ENCODE measurements around the gene CRTC1.

CRTC1 gene

GRCh38 chr19:18683109-18683957 is at the start of gene CRTC1:
Gene CRTC1, plus strand, starts transcription at chr19:18683680. Its CDS starts 23 bp downstream, at chr19:18683703.
- no peak for TF ChIP-seq CTCF (IDR thresholded peaks at IDR 0.05; ENCODE audit: low read depth, low read length, missing control alignments)
- DNase-seq (ENCODE audit: extremely low read depth, low read depth), result no peak
- H3K4me3 ChIP-seq (replicated peaks; ENCODE audit: low read depth, low read length), result peak within 1 kb of the TSS; percentile 64

- TF ChIP-seq CTCF (IDR thresholded peaks at IDR 0.05; ENCODE audit: low read depth, low read length, missing control alignments), result no peak
- peak; percentile 71 for DNase-seq (ENCODE audit: extremely low read depth, low read depth)
- no peak overlapping the region for H3K4me3 ChIP-seq (replicated peaks; ENCODE audit: low read depth, low read length)
Observed at GRCh38 chr19:18634612-18635297, 48.7 kb upstream of the CRTC1 start.

- no peak for TF ChIP-seq CTCF (IDR thresholded peaks at IDR 0.05; ENCODE audit: low read depth, low read length, missing control alignments)
- no peak for DNase-seq (ENCODE audit: extremely low read depth, low read depth)
- no peak overlapping the region for H3K4me3 ChIP-seq (replicated peaks; ENCODE audit: low read depth, low read length)
Observed at GRCh38 chr19:18635831-18636182, 47.7 kb upstream of the CRTC1 start.

GRCh38 chr19:18636183-18636968 is 47.1 kb upstream of the CRTC1 start:
- peak overlapping the region; percentile 51 for H3K4me3 ChIP-seq (replicated peaks; ENCODE audit: low read depth, low read length)
- DNase-seq (ENCODE audit: extremely low read depth, low read depth), result no peak
- no peak for TF ChIP-seq CTCF (IDR thresholded peaks at IDR 0.05; ENCODE audit: low read depth, low read length, missing control alignments)

- no peak for TF ChIP-seq CTCF (IDR thresholded peaks at IDR 0.05; ENCODE audit: low read depth, low read length, missing control alignments)
- H3K4me3 ChIP-seq (replicated peaks; ENCODE audit: low read depth, low read length), result peak within 1 kb of the TSS; percentile 51
- DNase-seq (ENCODE audit: extremely low read depth, low read depth), result no peak
Observed at GRCh38 chr19:18636969-18637629, 46.4 kb upstream of the CRTC1 start, which contains the start of gene KLHL26. Gene KLHL26, plus strand, starts transcription at chr19:18637028. Its CDS starts 27 bp downstream, at chr19:18637055.

All from HFF-Myc (cell line).